Measurements from ENCODE around the gene SPSB4. TPM values are rescaled to one million over a fixed set of nuclear protein-coding genes. Genes with fewer than 3 reads are reported as not detected.

Gene SPSB4
- total and polyA plus RNA-seq, 2 donors (not counting 1 experiment from before 2014, with no cell fraction given), result not detected

- no peak for ATAC-seq (ENCODE audit: low read depth)
- Mint-ChIP-seq H3K4me1 (no peaks in the 10 kb centered on the region), H3K27me3 (peaks cover 5% of the 10 kb centered on the region), H3K27ac (no peak overlapping the region), H3K4me3 (no peak overlapping the region), H3K9me3 (ENCODE audit: insufficient read depth) (no peaks in the 10 kb centered on the region)
- ChIA-PET POLR2A (no interaction called here), CTCF (no interaction called here)
- no peaks in the 10 kb centered on the region for H3K36me3 ChIP-seq (replicated peaks in 1 of 2; ENCODE audit: control extremely low read depth in 1 of 2, control insufficient read depth in 1 of 2, extremely low read depth in 1 of 2, insufficient read depth in 2 of 2, low read length in 1 of 2)
- H3K27me3 ChIP-seq (replicated peaks in 1 of 4; ENCODE audit: control extremely low read depth in 1 of 4, control insufficient read depth in 3 of 4, insufficient read depth in 4 of 4, low read length in 3 of 4), result no peaks in the 10 kb centered on the region
- DNase-seq, result no peak
- H4K20me1 ChIP-seq (ENCODE audit: control insufficient read depth, insufficient read depth, low read length, poor library complexity, severe bottlenecking), result no peaks in the 10 kb centered on the region
- H3K9me3 ChIP-seq (ENCODE audit: control extremely low read depth in 1 of 3, control insufficient read depth in 2 of 3, insufficient read depth in 1 of 3, low read length in 2 of 3), result peaks cover 0 to 4% (median 0%) of the 10 kb centered on the region in 3 donors
- 85% methylated on average over 10 of the region's 13 CpGs for WGBS (ENCODE audit: insufficient coverage)
- H3K27ac ChIP-seq (ENCODE audit: low read length in 2 of 2), result no peak overlapping the region
- intact Hi-C loops (cut with micrococcal nuclease), result no loop called here
- H3K4me3 ChIP-seq (ENCODE audit: control extremely low read depth in 1 of 5, extremely low read depth in 1 of 5, insufficient read depth in 1 of 5, low read depth in 2 of 5, low read length in 4 of 5), result no peak overlapping the region
- no peak overlapping the region for H3K9ac ChIP-seq (ENCODE audit: low read length)
- H2AFZ ChIP-seq (ENCODE audit: insufficient read depth, low read depth, low read length, poor library complexity, severe bottlenecking), result no peak overlapping the region
- H3K79me2 ChIP-seq (ENCODE audit: control insufficient read depth, insufficient read depth, low read length), result no peaks in the 10 kb centered on the region
- no peaks in the 10 kb centered on the region for H3K4me1 ChIP-seq (ENCODE audit: control insufficient read depth in 2 of 2, insufficient read depth in 2 of 2, low read length in 2 of 2)
- no peak for TF ChIP-seq EZH2 (IDR thresholded peaks at IDR 0.05; ENCODE audit: borderline replicate concordance, insufficient read depth, low read depth, low read length, poor library complexity, severe bottlenecking)
- TF ChIP-seq, protein P1, sequence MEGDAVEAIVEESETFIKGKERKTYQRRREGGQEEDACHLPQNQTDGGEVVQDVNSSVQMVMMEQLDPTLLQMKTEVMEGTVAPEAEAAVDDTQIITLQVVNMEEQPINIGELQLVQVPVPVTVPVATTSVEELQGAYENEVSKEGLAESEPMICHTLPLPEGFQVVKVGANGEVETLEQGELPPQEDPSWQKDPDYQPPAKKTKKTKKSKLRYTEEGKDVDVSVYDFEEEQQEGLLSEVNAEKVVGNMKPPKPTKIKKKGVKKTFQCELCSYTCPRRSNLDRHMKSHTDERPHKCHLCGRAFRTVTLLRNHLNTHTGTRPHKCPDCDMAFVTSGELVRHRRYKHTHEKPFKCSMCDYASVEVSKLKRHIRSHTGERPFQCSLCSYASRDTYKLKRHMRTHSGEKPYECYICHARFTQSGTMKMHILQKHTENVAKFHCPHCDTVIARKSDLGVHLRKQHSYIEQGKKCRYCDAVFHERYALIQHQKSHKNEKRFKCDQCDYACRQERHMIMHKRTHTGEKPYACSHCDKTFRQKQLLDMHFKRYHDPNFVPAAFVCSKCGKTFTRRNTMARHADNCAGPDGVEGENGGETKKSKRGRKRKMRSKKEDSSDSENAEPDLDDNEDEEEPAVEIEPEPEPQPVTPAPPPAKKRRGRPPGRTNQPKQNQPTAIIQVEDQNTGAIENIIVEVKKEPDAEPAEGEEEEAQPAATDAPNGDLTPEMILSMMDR (IDR thresholded peaks at IDR 0.05), result no peak
- H3K4me2 ChIP-seq (replicated peaks; ENCODE audit: low read depth, low read length, poor library complexity, severe bottlenecking), result no peak overlapping the region
Observed at GRCh38 chr3:141070727-141071357, 19.7 kb downstream of the SPSB4 start.

DNA sequence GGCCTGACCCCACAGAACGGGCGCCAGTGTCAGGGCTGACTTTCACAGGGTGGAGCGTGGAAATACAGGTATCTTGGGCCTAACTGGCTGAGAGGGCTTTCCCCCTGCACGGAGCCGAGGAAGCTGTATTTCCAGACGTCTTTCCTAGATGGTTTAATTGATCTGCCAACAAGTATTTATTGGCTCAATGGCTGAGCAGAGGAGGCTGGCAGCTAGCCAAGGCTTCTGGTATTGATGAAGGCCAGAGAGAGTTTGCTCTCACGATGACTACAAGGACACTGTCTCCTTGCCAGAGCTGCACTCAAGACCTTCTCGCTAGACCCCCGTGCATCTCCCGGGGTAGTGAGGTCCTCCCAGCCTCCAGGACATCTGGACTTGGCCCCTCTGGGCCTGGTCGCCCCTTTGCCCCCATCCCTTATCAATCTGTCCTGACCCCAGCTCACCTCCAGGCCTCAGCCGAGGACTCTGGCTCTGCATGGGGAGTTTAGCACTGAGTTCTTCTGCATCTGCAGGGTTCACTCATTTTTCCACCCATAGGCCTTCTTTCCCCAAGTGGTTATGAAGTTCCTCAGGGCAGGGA, 20.6 kb downstream of the SPSB4 start:
- Histone ChIP-seq H4K20me1 (ENCODE audit: control insufficient read depth, insufficient read depth, low read length, poor library complexity, severe bottlenecking) (no peaks in the 10 kb centered on the region), H3K9me3 (ENCODE audit: control extremely low read depth in 1 of 3, control insufficient read depth in 2 of 3, insufficient read depth in 1 of 3, low read length in 2 of 3) (no peaks in the 10 kb centered on the region), H3K4me1 (ENCODE audit: control insufficient read depth in 2 of 2, insufficient read depth in 2 of 2, low read length in 2 of 2) (peaks cover 0 to 4% of the 10 kb centered on the region in 2 donors), H3K27me3 (replicated peaks in 1 of 4; ENCODE audit: control extremely low read depth in 1 of 4, control insufficient read depth in 3 of 4, insufficient read depth in 4 of 4, low read length in 3 of 4) (no peaks in the 10 kb centered on the region), H3K9ac (ENCODE audit: low read length) (no peak overlapping the region), H3K4me3 (ENCODE audit: control extremely low read depth in 1 of 5, extremely low read depth in 1 of 5, insufficient read depth in 1 of 5, low read depth in 2 of 5, low read length in 4 of 5) (no peak overlapping the region), H3K27ac (ENCODE audit: low read length in 2 of 2) (no peak overlapping the region), H3K79me2 (ENCODE audit: control insufficient read depth, insufficient read depth, low read length) (no peaks in the 10 kb centered on the region), H3K36me3 (replicated peaks in 1 of 2; ENCODE audit: control extremely low read depth in 1 of 2, control insufficient read depth in 1 of 2, extremely low read depth in 1 of 2, insufficient read depth in 2 of 2, low read length in 1 of 2) (no peaks in the 10 kb centered on the region), H3K4me2 (replicated peaks; ENCODE audit: low read depth, low read length, poor library complexity, severe bottlenecking) (no peak overlapping the region), H2AFZ (ENCODE audit: insufficient read depth, low read depth, low read length, poor library complexity, severe bottlenecking) (no peak overlapping the region)
- ChIA-PET CTCF (no interaction called here), POLR2A (no interaction called here)
- H3K27me3 Mint-ChIP-seq, result peaks cover 5% of the 10 kb centered on the region
- peaks cover 6% of the 10 kb centered on the region for H3K4me1 Mint-ChIP-seq
- H3K27ac Mint-ChIP-seq, result no peak overlapping the region
- DNase-seq, result no peak
- no peaks in the 10 kb centered on the region for H3K9me3 Mint-ChIP-seq (ENCODE audit: insufficient read depth)
- WGBS (ENCODE audit: insufficient coverage), result 94% methylated on average over 9 of the region's 12 CpGs
- intact Hi-C loops (cut with micrococcal nuclease), result no loop called here
- no peak for ATAC-seq (ENCODE audit: low read depth)
- no peak overlapping the region for H3K4me3 Mint-ChIP-seq
- no peak for TF ChIP-seq EZH2 (IDR thresholded peaks at IDR 0.05; ENCODE audit: borderline replicate concordance, insufficient read depth, low read depth, low read length, poor library complexity, severe bottlenecking)
- TF ChIP-seq, protein P1 (IDR thresholded peaks at IDR 0.05), result no peak
